ENCODE measurements around the gene SAMD3. TPM values are rescaled to one million over a fixed set of nuclear protein-coding genes. Genes with fewer than 3 reads are reported as not detected.
"Not testable (repeated sequence)": the region's sequence is repeated elsewhere in the genome, so short reads cannot be mapped to it uniquely, and the experiment has no call there.

Gene SAMD3
- total RNA-seq, 1 donor from 2014 or later = 0.95 TPM

GRCh38 chr6:130148181-130148580 lies 74.6 kb downstream of the SAMD3 start:
- intact Hi-C loops (cut with DNase I) = no loop called here
- DNase-seq (ENCODE audit: missing footprints) (no peak), ATAC-seq (no peak)

DNA sequence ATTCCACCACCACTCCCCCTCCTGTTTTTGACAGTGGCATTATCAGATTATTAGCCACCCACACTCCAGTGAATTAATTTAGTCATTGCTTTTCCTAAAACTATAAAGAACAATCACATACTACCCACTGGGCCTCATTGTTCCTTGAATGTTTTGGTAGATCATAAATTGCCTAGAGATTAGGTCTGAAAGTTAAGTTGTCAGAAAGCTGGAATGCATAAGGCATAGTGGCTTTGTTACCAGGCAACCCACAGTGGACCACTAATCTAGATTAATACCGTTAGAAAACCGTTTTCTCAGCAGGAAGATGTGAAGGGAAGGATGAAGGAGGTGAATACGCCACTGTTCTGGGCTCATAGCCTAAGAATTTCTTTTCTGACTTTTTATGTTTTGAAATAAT lies 75.6 kb downstream of the SAMD3 start:
- ATAC-seq = no peak
- intact Hi-C loops (cut with DNase I) = no loop called here
- DNase-seq (ENCODE audit: missing footprints) = no peak

- ATAC-seq (no peak), DNase-seq (ENCODE audit: missing footprints) (no peak)
- intact Hi-C loops (cut with DNase I) = no loop called here
Observed at GRCh38 chr6:130143709-130144108, 79.0 kb downstream of the SAMD3 start.

DNA sequence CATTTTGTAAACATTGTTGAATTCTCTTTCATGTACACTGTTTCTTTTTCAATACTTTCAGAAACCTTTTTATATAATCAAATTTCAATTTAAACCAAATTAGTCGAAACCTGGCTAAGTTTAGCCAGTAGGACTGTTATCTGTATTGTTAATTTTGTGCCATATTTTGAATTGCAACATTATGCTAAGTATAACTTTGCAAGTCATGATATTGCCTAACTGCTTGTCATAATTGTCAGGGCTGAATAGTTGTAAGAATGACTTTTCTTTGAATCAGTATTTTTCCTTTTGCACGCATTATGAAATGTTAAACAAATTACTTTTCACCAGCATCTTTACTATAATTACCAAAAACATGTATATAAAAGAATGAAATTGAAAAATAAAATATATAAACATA lies 82.7 kb downstream of the SAMD3 start:
- ATAC-seq = no peak
- intact Hi-C loops (cut with DNase I) = no loop called here
- no peak for DNase-seq (ENCODE audit: missing footprints)

GRCh38 chr6:130138909-130139242 lies 83.9 kb downstream of the SAMD3 start:
- DNase-seq (ENCODE audit: missing footprints) = no peak
- ATAC-seq = no peak
- intact Hi-C loops (cut with DNase I) = no loop called here

DNA sequence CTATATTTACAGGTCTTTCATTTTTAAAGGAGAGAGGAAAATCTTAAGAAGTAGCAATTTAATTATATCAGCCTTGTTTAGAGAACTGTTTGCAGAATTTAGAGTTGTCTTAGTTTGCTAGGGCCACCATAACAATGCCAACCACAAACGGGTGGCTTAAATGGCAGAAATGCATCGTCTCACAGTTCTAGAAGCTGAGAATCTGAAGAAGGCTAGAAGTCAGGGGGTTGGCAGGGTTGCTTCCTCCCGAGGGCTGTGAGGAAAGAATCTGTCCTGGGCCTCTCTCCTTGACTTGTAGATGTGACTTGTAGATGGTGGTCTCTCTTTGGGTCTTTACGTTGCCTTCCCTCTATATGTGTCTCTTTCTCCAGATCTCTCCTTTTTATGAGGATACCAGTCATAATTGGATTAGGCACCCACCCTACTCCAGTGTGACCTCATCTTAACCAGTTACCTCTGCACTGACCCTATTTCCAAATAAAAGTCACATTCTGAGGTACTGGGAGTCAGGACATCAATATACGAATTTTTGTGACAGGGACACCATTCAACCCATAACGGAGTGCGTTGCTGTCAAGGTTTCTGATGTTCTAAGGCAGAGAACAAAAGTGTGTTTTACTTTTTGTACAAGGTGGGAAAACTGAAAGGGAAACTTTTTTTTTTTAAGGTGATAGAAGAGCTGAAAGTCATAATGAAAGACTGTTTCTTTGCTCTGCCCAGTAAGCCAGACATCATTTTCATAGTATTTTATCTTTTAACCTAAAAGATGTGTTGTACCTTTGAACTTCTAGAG lies 84.4 kb downstream of the SAMD3 start:
- DNase-seq (ENCODE audit: missing footprints) (no peak), ATAC-seq (no peak)
- intact Hi-C loops (cut with DNase I) = no loop called here

DNA sequence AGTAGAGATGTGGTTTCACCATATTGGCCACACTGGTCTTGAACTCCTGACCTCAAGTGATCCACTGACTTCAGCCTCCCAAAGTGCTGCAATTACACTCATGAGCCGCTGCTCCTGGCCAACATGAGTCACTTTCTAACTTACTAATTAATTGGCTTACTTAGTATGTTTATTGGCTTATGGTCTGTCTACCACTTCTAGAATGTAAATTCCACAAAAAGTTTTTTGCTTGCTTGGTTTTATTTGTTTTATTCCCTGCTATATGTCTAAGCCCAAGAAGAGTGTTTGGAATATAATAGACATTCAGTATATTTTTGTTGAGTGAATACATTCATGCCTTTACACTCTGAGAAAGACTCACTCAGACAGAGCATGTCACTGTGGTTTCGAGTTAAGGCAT lies 86.0 kb downstream of the SAMD3 start:
- no peak for DNase-seq (ENCODE audit: missing footprints)
- intact Hi-C loops (cut with DNase I) = no loop called here
- no peak for ATAC-seq

DNA sequence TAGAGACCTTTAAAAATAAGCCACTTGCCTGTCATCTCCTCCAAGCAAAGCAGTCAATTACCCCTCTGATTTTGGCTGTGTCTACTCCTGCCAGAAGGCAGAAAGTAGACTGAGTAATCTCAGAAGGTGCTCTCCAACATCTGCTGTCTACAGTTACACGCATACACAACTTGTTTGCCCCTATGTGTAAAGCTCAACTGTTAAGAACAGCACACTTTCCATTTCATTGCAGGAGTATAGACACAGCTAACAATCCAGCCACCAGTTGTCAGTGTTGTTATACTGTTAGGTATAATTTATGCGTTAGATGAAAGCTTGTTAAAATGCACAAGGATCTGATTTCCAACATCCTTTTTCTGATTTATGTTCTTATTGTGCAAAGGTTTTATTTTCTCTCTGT lies 88.2 kb downstream of the SAMD3 start:
- DNase-seq (ENCODE audit: missing footprints) (no peak), ATAC-seq (no peak)
- intact Hi-C loops (cut with DNase I) = no loop called here

- intact Hi-C loops (cut with DNase I) = no loop called here
- no peak for ATAC-seq
- no peak for DNase-seq (ENCODE audit: missing footprints)
Observed at GRCh38 chr6:130132286-130132701, 90.5 kb downstream of the SAMD3 start.

DNA sequence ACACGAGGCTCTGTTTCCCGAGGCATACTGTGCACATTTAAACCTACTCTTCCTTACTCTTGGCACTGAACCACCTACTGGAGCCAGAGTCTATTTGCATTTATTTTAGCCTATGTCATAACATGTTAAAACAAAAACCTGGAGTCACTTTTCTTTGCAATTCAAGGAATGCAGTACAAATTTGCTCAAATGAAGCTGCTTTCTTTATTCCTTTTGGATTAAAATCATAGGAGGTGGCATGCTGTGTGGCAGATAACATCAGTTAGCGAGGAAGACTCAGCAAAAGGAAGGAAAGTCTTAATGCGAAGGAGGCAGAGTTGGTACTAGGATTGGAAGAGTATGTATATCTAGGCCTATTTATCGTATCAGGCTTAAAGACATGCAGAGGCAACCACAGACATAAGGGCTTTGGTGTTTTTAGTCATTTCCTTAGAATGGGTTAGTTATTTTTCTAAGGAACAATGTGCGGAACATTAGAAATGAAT lies 92.9 kb downstream of the SAMD3 start:
- intact Hi-C loops (cut with DNase I) = no loop called here
- DNase-seq (ENCODE audit: missing footprints) = no peak
- no peak for ATAC-seq

GRCh38 chr6:130128326-130128725 lies 94.4 kb downstream of the SAMD3 start:
- intact Hi-C loops (cut with DNase I) = no loop called here
- no peak for ATAC-seq
- no peak for DNase-seq (ENCODE audit: missing footprints)

DNA sequence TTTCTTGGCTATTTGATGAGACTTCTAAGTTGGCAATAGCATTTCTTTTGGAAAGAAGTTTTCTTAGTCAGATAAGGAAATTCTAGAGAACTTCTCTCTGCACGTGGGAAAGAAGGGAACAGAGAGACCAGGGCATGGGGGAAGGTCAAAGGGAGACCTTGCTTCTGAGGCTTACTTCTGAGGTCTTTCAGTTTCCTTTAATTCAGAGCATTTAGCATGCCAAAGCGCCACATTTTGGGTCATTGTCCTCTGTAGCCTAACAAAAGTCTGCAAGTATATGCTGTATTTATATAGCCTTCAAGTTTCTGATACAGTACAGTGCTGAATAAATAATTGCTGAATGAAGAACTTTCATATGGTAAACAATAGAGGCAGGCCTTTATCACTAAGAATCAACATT lies 95.6 kb downstream of the SAMD3 start:
- intact Hi-C loops (cut with DNase I) = no loop called here
- ATAC-seq = no peak
- DNase-seq (ENCODE audit: missing footprints) = no peak

DNA sequence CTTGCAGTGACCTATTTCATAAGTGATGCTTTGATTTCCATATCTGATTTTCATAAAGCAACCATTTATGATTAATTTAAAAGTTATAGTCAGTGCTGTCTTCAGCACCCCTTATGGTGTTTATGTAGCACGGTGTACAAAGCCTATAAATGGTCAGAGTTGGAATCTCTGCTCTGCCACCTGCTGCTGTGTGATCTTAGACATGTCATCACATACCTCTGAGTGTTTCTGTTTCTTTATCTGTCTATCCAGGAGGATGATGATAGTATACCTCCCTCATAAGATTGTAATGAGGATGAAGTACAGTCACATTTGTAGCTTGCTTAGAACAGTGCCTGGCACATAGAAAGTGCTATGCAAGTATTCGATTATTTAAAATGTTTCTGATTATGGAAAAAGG lies 100.5 kb downstream of the SAMD3 start:
- DNase-seq (ENCODE audit: missing footprints) = no peak
- intact Hi-C loops (cut with DNase I) = no loop called here
- ATAC-seq = no peak

DNA sequence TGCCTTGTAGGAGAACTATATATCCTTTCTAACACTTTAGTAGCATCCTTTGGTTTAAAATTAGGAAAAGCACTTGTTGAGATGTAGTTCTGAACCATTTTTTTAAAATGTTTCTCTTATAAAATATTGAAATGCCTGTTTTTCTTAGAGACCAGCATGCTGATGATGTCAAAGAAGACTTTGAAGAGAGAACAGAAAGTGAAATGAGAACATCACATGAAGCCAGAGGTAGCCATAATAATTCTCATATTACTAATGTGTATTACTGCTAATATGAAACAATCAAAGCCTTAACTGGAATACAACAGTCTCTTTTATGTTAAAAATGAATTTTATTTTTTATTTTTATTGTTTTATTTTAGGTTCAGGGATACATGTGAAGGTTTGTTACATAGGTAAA lies 102.0 kb downstream of the SAMD3 start:
- DNase-seq (ENCODE audit: missing footprints) = no peak
- intact Hi-C loops (cut with DNase I) = no loop called here
- no peak for ATAC-seq

GRCh38 chr6:130119211-130119610 lies 103.5 kb downstream of the SAMD3 start:
- ATAC-seq (no peak), DNase-seq (ENCODE audit: missing footprints) (no peak)
- intact Hi-C loops (cut with DNase I) = no loop called here

- intact Hi-C loops (cut with DNase I) = no loop called here
- ATAC-seq = no peak
- no peak for DNase-seq (ENCODE audit: missing footprints)
Observed at GRCh38 chr6:130118236-130118635, 104.5 kb downstream of the SAMD3 start.

- not testable (repeated sequence) for ATAC-seq
Observed at GRCh38 chr6:130117187-130117701, 105.5 kb downstream of the SAMD3 start.

GRCh38 chr6:130116273-130116672 lies 106.5 kb downstream of the SAMD3 start:
- DNase-seq (ENCODE audit: missing footprints) (no peak), ATAC-seq (no peak)
- intact Hi-C loops (cut with DNase I) = no loop called here

More at GRCh38 chr6:130117187-130117701, 105.5 kb downstream of the SAMD3 start:
- DNase-seq (ENCODE audit: missing footprints); intact Hi-C loops (cut with DNase I): not testable (repeated sequence)

DNA sequence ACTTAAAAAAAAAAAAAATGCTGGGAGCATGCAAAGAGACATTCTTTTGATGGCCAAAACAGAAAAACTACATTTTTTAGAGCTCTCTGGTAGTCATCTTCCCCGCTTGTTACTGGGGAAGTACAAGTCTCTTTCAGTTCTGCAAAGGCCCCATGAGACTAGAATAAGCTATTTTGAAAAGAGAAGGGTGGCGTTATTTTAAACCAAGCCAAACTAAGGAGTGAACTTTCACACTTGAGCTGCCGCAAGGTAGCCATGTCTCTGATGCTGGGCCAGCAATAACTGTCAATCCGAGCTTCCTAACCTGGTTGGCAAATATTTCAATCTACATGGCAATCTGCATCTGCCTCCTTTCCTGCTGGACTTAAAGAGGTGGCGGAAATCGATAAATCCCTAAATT lies 107.7 kb downstream of the SAMD3 start:
- no peak for DNase-seq (ENCODE audit: missing footprints)
- intact Hi-C loops (cut with DNase I) = no loop called here
- no peak for ATAC-seq

DNA sequence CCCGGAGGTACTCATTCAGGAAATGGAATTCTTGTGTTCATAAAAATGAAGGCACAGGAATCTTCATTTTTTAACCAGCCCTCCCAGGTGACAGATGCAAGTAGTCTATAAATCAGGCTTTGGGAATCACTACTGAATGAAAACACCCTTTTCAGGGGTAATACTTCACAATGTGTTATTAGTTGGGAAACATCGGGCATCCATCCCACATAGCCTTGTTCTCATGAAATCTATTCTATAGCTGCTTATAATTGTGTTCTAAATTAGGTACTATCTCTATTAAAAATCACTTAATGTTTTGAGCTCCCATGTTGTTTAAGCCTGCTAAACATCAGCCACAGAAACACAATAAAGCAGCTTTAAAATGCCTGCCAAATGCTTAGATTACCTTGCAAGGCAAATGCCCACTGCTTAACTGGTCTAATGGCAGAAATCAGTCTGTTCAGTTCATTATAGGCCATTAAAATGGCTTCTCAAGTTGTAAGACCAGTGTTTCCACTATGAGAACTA lies 109.5 kb downstream of the SAMD3 start:
- intact Hi-C loops (cut with DNase I) = no loop called here
- ATAC-seq (no peak), DNase-seq (ENCODE audit: missing footprints) (no peak)

DNA sequence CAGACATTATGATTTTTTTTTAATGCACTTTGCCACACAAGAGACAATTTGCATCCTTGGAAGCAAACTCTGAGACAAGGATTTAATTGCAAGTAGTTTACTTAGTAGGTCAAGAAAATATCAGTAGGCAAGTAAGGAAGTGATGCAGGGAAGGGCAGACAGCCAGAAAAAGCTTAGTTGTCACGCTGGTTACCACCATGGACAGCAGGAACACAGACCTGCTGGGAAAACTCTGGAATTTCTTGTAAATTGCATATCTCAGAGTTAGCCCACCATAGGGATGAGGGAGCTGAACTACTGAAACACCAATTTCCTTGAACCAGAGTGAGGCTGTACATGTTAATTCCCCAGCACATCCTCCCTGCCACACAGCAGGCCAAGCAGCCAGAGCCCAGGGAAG lies 111.7 kb downstream of the SAMD3 start:
- intact Hi-C loops (cut with DNase I) = no loop called here
- ATAC-seq = no peak

More for the DNA sequence above, 111.7 kb downstream of the SAMD3 start:
- no peak for DNase-seq (ENCODE audit: missing footprints)
